HG03139 (cell line): ENCODE data around the gene AASDH.

ENCODE experiments used
- ATAC-seq: cut with Tn5 transposase; IDR thresholded peaks from one replicate; pipeline ENCODE4 v1.9.1; 2021; ENCODE audit not compliant: unreplicated experiment

Gene AASDH

GRCh38 chr4:56387023-56388001, at the start of gene AASDH:
AASDH (minus strand) TSS chr4:56387491; CDS start chr4:56384299, 3,192 bp downstream.
- ATAC-seq = peak; percentile 88

GRCh38 chr4:56435140-56435926, 48.0 kb upstream of the AASDH start, which contains the start of gene PPAT:
PPAT (minus strand) TSS chr4:56435615; CDS start chr4:56435477, 138 bp downstream.
- ATAC-seq = peak; percentile 76

GRCh38 chr4:56434599-56435139, 47.4 kb upstream of the AASDH start:
- ATAC-seq = peak; percentile 14

- ATAC-seq = no peak
Observed at GRCh38 chr4:56433280-56433679, 46.0 kb upstream of the AASDH start.

- no peak for ATAC-seq
Observed at GRCh38 chr4:56430203-56430602, 42.9 kb upstream of the AASDH start.

- ATAC-seq = no peak
Observed at GRCh38 chr4:56427179-56427578, 39.9 kb upstream of the AASDH start.

GRCh38 chr4:56426273-56426672, 39.0 kb upstream of the AASDH start:
- ATAC-seq = peak; percentile 64

- ATAC-seq = no peak
Observed at GRCh38 chr4:56425518-56425917, 38.2 kb upstream of the AASDH start.

GRCh38 chr4:56424697-56425514, 37.6 kb upstream of the AASDH start:
- no peak for ATAC-seq

GRCh38 chr4:56424176-56424575, 36.9 kb upstream of the AASDH start:
- no peak for ATAC-seq

GRCh38 chr4:56417396-56417795, 30.1 kb upstream of the AASDH start:
- ATAC-seq = no peak

GRCh38 chr4:56416349-56416748, 29.1 kb upstream of the AASDH start:
- ATAC-seq = no peak

- no peak for ATAC-seq
Observed at GRCh38 chr4:56414135-56414670, 26.9 kb upstream of the AASDH start.

- ATAC-seq = no peak
Observed at GRCh38 chr4:56410247-56411062, 23.2 kb upstream of the AASDH start.

GRCh38 chr4:56409511-56410090, 22.3 kb upstream of the AASDH start:
- no peak for ATAC-seq

- ATAC-seq = no peak
Observed at GRCh38 chr4:56408978-56409377, 21.7 kb upstream of the AASDH start.

- no peak for ATAC-seq
Observed at GRCh38 chr4:56406151-56406550, 18.9 kb upstream of the AASDH start.

GRCh38 chr4:56405016-56405415, 17.7 kb upstream of the AASDH start:
- no peak for ATAC-seq

- no peak for ATAC-seq
Observed at GRCh38 chr4:56400560-56400959, 13.3 kb upstream of the AASDH start.
